Heart left ventricle (tissue), 13 donors: ENCODE results near the gene SLC22A23.

Experiments
- POLR2A ChIP-seq, 2 donors: fragments of 450-650 bp; IDR thresholded peaks; one replicate each; pipeline ENCODE4 v1.6.1; 2017; ENCODE audit warnings: antibody characterized with exemption in 2 of 2, mild to moderate bottlenecking in 2 of 2, moderate library complexity in 2 of 2
- TF ChIP-seq, protein P1 (sequence below), 12 donors: fragments of 200-600 bp; sonication (generic) in 4 of 12; IDR thresholded peaks; one replicate each; pipeline versions ENCODE4 v1.5.0 to v1.8.0; 2018 to 2022; ENCODE audit warnings: antibody characterized with exemption in 12 of 12, mild to moderate bottlenecking in 5 of 12
- donor health status: ischemic (EF 13 %, LVEDD 7.1; RV severe dilation, severe dysfunction).
- donor health status: DM: no; HTN: yes; CAD: no.
- donor health status: DM: no; HTN: no; CAD: no.
- donor health status: ischemic (EF 25% LVEDD 6.9; RV normal size, moderate dysfunction).
- donor health status: ischemic (EF 25% LVEDD 5.7; RV mildly dilated, moderate dysfunction).
- donor health status: ischemic (EF 35%, LVEDD 5.7; RV mildly dilated, moderate dysfunction).
- donor health status: nonischemic (EF 11% LVEDD 7.7; RV severe dilation, severe dysfunction).
- donor health status: DM: yes; HTN: yes; CAD: no.
- donor health status: PGD.
- donor health status: ischemic (EF 29% LVEDD 5.4; RV normal size, mild dysfunction).
- donor health status: nonischemic (EF 23%, LVEDD 6.1; RV moderate dilation, normal function).

DNA sequence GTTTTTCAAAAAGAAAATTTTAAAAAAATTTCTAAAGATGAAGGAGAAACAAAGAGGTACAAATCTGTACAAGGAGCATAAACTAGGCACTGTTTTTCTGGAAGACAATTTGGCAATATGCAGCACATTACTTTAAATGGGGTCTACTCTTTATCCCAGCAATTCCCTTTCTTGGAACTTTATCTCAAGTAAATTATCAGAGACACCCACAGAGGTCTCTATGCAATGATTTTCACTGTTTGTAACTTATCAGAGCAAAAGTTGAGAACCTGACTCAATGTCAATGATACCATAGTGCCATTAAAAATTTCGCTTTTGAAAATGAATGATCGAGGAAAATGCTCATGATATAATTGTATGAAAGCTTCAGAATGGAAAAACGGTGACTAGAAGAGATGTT lies 35.7 kb downstream of the SLC22A23 start:
- no peak for TF ChIP-seq POLR2A (IDR thresholded peaks at IDR 0.05)
- TF ChIP-seq, protein P1, sequence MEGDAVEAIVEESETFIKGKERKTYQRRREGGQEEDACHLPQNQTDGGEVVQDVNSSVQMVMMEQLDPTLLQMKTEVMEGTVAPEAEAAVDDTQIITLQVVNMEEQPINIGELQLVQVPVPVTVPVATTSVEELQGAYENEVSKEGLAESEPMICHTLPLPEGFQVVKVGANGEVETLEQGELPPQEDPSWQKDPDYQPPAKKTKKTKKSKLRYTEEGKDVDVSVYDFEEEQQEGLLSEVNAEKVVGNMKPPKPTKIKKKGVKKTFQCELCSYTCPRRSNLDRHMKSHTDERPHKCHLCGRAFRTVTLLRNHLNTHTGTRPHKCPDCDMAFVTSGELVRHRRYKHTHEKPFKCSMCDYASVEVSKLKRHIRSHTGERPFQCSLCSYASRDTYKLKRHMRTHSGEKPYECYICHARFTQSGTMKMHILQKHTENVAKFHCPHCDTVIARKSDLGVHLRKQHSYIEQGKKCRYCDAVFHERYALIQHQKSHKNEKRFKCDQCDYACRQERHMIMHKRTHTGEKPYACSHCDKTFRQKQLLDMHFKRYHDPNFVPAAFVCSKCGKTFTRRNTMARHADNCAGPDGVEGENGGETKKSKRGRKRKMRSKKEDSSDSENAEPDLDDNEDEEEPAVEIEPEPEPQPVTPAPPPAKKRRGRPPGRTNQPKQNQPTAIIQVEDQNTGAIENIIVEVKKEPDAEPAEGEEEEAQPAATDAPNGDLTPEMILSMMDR (IDR thresholded peaks at IDR 0.05): no peak
